Ishikawa (cell line): ENCODE measurements around the gene SMC1B.

Source experiments
- CEBPB ChIP-seq: IDR thresholded peaks from 2 replicates; pipeline ENCODE4 v1.6.1; 2012
- CREB1 ChIP-seq: IDR thresholded peaks from 2 replicates; pipeline ENCODE4 v1.6.1; 2012; ENCODE audit warnings: low read depth
- EGR1 ChIP-seq: IDR thresholded peaks from 2 replicates; pipeline ENCODE4 v1.6.1; 2012
- EP300 ChIP-seq: IDR thresholded peaks from 2 replicates; pipeline ENCODE4 v1.6.1; 2012; ENCODE audit warnings: borderline replicate concordance
- FOXM1 ChIP-seq: IDR thresholded peaks from 2 replicates; pipeline ENCODE4 v1.6.1; 2012; ENCODE audit warnings: low read depth, borderline replicate concordance
- MAX ChIP-seq: IDR thresholded peaks from 2 replicates; pipeline ENCODE4 v1.6.1; 2012
- NFIC ChIP-seq: IDR thresholded peaks from 2 replicates; pipeline ENCODE4 v1.6.1; 2012
- RAD21 ChIP-seq: IDR thresholded peaks from 2 replicates; pipeline ENCODE4 v1.6.1; 2012; ENCODE audit warnings: low read depth
- TAF1 ChIP-seq: IDR thresholded peaks from 2 replicates; pipeline ENCODE4 v1.6.1; 2012; ENCODE audit warnings: low read depth, mild to moderate bottlenecking
- TCF12 ChIP-seq: IDR thresholded peaks from 2 replicates; pipeline ENCODE4 v1.6.1; 2012; ENCODE audit warnings: low read depth
- TEAD4 ChIP-seq: IDR thresholded peaks from 2 replicates; pipeline ENCODE4 v1.6.1; 2012
- YY1 ChIP-seq: IDR thresholded peaks from 2 replicates; pipeline ENCODE4 v1.6.1; 2012; ENCODE audit warnings: low read depth
- ZBTB7A ChIP-seq: IDR thresholded peaks from 2 replicates; pipeline ENCODE4 v1.6.1; 2012; ENCODE audit warnings: low read depth
- TF ChIP-seq, protein P1 (sequence below): IDR thresholded peaks from 2 replicates; pipeline ENCODE4 v1.6.1; 2012; ENCODE audit warnings: low read depth, mild to moderate bottlenecking
- TF ChIP-seq, protein P2 (sequence below): IDR thresholded peaks from 2 replicates; pipeline ENCODE4 v1.6.1; 2012

The SMC1B gene

GRCh38 chr22:45366713-45367112 is 46.7 kb downstream of the SMC1B start:
- no peak for TF ChIP-seq ZBTB7A
- TF ChIP-seq RAD21, result no peak
- TF ChIP-seq EP300, result no peak
- no peak for TF ChIP-seq TCF12
- no peak for TF ChIP-seq TAF1
- TF ChIP-seq YY1, result no peak
- TF ChIP-seq TEAD4, result no peak
- no peak for TF ChIP-seq FOXM1

DNA sequence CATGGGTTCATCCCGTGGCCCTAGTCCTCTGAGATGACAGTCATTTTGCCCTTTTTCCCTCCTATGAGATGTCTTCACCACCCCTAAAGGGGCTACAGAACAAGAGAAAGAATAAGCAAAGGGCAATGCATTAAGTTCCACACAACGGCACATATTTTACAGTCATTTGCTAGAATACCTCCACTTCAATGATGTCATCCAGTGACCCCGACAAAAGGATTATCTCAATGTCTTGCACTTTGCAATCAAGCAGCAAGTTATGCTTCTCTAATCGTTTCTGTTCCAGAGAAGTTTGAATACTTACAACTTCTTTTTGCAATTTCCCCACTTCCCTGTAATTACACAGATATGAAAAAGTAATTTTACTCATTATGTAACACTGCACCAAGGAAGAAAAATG is 53.8 kb downstream of the SMC1B start:
- TF ChIP-seq MAX (no peak), YY1 (no peak), ZBTB7A (no peak), CEBPB (no peak), TCF12 (no peak), FOXM1 (no peak), EP300 (no peak), EGR1 (no peak)
- TF ChIP-seq, protein P1, sequence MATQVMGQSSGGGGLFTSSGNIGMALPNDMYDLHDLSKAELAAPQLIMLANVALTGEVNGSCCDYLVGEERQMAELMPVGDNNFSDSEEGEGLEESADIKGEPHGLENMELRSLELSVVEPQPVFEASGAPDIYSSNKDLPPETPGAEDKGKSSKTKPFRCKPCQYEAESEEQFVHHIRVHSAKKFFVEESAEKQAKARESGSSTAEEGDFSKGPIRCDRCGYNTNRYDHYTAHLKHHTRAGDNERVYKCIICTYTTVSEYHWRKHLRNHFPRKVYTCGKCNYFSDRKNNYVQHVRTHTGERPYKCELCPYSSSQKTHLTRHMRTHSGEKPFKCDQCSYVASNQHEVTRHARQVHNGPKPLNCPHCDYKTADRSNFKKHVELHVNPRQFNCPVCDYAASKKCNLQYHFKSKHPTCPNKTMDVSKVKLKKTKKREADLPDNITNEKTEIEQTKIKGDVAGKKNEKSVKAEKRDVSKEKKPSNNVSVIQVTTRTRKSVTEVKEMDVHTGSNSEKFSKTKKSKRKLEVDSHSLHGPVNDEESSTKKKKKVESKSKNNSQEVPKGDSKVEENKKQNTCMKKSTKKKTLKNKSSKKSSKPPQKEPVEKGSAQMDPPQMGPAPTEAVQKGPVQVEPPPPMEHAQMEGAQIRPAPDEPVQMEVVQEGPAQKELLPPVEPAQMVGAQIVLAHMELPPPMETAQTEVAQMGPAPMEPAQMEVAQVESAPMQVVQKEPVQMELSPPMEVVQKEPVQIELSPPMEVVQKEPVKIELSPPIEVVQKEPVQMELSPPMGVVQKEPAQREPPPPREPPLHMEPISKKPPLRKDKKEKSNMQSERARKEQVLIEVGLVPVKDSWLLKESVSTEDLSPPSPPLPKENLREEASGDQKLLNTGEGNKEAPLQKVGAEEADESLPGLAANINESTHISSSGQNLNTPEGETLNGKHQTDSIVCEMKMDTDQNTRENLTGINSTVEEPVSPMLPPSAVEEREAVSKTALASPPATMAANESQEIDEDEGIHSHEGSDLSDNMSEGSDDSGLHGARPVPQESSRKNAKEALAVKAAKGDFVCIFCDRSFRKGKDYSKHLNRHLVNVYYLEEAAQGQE, result no peak

- TF ChIP-seq CEBPB (no peak), YY1 (no peak), TAF1 (no peak), NFIC (no peak), FOXM1 (no peak), EGR1 (no peak), ZBTB7A (no peak), TEAD4 (no peak)
- TF ChIP-seq, protein P2, sequence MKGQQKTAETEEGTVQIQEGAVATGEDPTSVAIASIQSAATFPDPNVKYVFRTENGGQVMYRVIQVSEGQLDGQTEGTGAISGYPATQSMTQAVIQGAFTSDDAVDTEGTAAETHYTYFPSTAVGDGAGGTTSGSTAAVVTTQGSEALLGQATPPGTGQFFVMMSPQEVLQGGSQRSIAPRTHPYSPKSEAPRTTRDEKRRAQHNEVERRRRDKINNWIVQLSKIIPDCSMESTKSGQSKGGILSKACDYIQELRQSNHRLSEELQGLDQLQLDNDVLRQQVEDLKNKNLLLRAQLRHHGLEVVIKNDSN, result no peak
These were observed 55.3 kb downstream of the SMC1B start for GRCh38 chr22:45358127-45358526.

- TF ChIP-seq TEAD4, result no peak
- TF ChIP-seq EGR1, result no peak
- TF ChIP-seq MAX, result no peak
- TF ChIP-seq TCF12, result no peak
- no peak for TF ChIP-seq NFIC
- TF ChIP-seq CREB1, result no peak
- no peak for TF ChIP-seq FOXM1
- no peak for TF ChIP-seq CEBPB
- TF ChIP-seq, protein P1, result no peak
- no peak for TF ChIP-seq ZBTB7A
- TF ChIP-seq EP300, result no peak
- TF ChIP-seq TAF1, result no peak
- TF ChIP-seq YY1, result no peak
- TF ChIP-seq RAD21, result no peak
- TF ChIP-seq, protein P2, result no peak
These were observed 55.9 kb downstream of the SMC1B start for GRCh38 chr22:45357490-45357889.

DNA sequence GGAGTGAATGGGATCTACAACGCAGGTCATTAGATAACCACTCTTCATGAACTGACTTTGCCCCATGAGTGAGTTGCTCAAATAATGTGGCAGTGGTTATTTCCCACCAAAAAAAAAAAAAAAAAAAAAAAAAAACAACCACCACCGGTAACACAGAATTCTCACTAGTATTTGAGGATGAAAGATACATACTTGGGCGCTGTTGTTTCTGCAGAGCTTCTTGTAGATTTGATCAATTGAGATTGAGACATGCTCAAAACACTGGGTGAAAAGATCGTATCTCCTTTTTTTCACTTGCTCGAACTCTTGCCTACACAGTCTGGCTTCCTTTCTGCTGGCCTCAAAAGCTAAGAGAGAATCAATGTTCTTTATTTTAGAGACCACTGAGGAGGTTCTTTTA is 59.6 kb downstream of the SMC1B start:
- no peak for TF ChIP-seq TCF12
- TF ChIP-seq ZBTB7A, result no peak
- TF ChIP-seq TAF1, result no peak
- no peak for TF ChIP-seq MAX
- TF ChIP-seq CEBPB, result no peak
- TF ChIP-seq, protein P1, result no peak
- no peak for TF ChIP-seq EP300
- no peak for TF ChIP-seq CREB1
- TF ChIP-seq TEAD4, result no peak
- TF ChIP-seq RAD21, result no peak
- no peak for TF ChIP-seq FOXM1
